Spleen (tissue), 7 donors: Measurements from ENCODE around the gene TMEM201.

Experiments used
- POLR2A ChIP-seq, 3 donors: fragments of 450-650 bp; IDR thresholded peaks; one replicate each; pipeline ENCODE4 v1.5.1; 2017; ENCODE audit warnings: antibody characterized with exemption in 3 of 3, mild to moderate bottlenecking in 1 of 3
- POLR2AphosphoS5 ChIP-seq, 3 donors: sonication (generic); formaldehyde crosslinking; IDR thresholded peaks; one replicate each; pipeline ENCODE4 v1.5.1; 2017; ENCODE audit warnings: antibody characterized with exemption in 3 of 3
- TF ChIP-seq, protein P1 (sequence below), 11 experiments: fragments of 200-600 bp in 7 of 11; fragments of 450-650 bp in 4 of 11; sonication (generic) in 4 of 11; IDR thresholded peaks in 8 of 11; conservative IDR thresholded peaks in 3 of 11; 1 replicate in 7 of 11; 2 replicates in 4 of 11; pipeline versions ENCODE4 v1.4.0 to v1.8.0; 2016 to 2021; ENCODE audit warnings: antibody characterized with exemption in 11 of 11, inconsistent platforms in 4 of 11, mild to moderate bottlenecking in 1 of 11
- donor health status: DM: no; HTN: no; CAD: no; lungs with moderate emphysema.
- donor health status: DM: no; HTN: no; CAD: no.
- donor health status: DM: no; HTN: no; CAD: no.

DNA sequence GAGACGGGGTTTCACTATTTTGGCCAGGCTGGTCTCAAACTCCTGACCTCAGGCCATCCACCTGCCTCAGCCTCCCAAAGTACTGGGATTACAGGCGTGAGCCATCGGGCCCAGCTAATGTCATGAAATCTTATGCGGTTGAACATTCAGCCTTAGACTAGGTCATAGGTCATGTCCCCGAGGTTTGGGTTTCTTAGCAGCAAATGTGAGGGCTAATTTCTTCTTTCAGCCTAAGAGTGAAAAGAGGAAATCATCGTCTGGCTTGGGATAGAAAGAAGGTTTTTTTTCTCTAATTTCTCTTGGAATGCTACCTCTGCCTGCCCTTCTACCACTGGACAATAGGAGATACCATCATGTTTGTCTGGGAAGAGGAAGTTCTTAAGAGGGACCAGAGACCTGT, 44.8 kb downstream of the TMEM201 start:
- TF ChIP-seq POLR2A (IDR thresholded peaks at IDR 0.05) (no peak), POLR2AphosphoS5 (IDR thresholded peaks at IDR 0.05) (no peak)
- TF ChIP-seq, protein P1, sequence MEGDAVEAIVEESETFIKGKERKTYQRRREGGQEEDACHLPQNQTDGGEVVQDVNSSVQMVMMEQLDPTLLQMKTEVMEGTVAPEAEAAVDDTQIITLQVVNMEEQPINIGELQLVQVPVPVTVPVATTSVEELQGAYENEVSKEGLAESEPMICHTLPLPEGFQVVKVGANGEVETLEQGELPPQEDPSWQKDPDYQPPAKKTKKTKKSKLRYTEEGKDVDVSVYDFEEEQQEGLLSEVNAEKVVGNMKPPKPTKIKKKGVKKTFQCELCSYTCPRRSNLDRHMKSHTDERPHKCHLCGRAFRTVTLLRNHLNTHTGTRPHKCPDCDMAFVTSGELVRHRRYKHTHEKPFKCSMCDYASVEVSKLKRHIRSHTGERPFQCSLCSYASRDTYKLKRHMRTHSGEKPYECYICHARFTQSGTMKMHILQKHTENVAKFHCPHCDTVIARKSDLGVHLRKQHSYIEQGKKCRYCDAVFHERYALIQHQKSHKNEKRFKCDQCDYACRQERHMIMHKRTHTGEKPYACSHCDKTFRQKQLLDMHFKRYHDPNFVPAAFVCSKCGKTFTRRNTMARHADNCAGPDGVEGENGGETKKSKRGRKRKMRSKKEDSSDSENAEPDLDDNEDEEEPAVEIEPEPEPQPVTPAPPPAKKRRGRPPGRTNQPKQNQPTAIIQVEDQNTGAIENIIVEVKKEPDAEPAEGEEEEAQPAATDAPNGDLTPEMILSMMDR (IDR thresholded peaks at IDR 0.05 in 8 of 11, conservative IDR thresholded peaks at IDR 0.05 in 3 of 11) = no peak
